ENCODE measurements around the gene TMEM184A.
"Not testable (repeated sequence)": the region's sequence is repeated elsewhere in the genome, so short reads cannot be mapped to it uniquely, and the experiment has no call there.

The TMEM184A gene

GRCh38 chr7:1523208-1523607 is 32.8 kb downstream of the TMEM184A start:
- no peak for DNase-seq (ENCODE audit: low spot score)

- DNase-seq (ENCODE audit: low spot score): no peak
Measured at GRCh38 chr7:1521456-1521855, 34.5 kb downstream of the TMEM184A start.

- DNase-seq (ENCODE audit: low spot score): no peak
Measured at GRCh38 chr7:1520539-1521234, 35.3 kb downstream of the TMEM184A start.

GRCh38 chr7:1519322-1519922 is 36.6 kb downstream of the TMEM184A start:
- not testable (repeated sequence) for DNase-seq (ENCODE audit: low spot score)

GRCh38 chr7:1516586-1517251 is 39.3 kb downstream of the TMEM184A start:
- no peak for DNase-seq (ENCODE audit: low spot score)

- not testable (repeated sequence) for DNase-seq (ENCODE audit: low spot score)
Measured at GRCh38 chr7:1515509-1515967, 40.5 kb downstream of the TMEM184A start.

GRCh38 chr7:1514995-1515401 is 41.0 kb downstream of the TMEM184A start:
- DNase-seq (ENCODE audit: low spot score): no peak

GRCh38 chr7:1514407-1514806 is 41.6 kb downstream of the TMEM184A start:
- DNase-seq (ENCODE audit: low spot score): no peak

- no peak for DNase-seq (ENCODE audit: low spot score)
Measured at GRCh38 chr7:1513657-1514095, 42.3 kb downstream of the TMEM184A start.

GRCh38 chr7:1512781-1513656 is 43.0 kb downstream of the TMEM184A start:
- peak; percentile 82 for DNase-seq (ENCODE audit: low spot score)

GRCh38 chr7:1511444-1512422 is 44.3 kb downstream of the TMEM184A start:
- DNase-seq (ENCODE audit: low spot score): no peak

- no peak for DNase-seq (ENCODE audit: low spot score)
Measured at GRCh38 chr7:1510780-1511154, 45.2 kb downstream of the TMEM184A start.

- DNase-seq (ENCODE audit: low spot score): no peak
Measured at GRCh38 chr7:1509226-1509625, 46.8 kb downstream of the TMEM184A start.

- no peak for DNase-seq (ENCODE audit: low spot score)
Measured at GRCh38 chr7:1508277-1508758, 47.7 kb downstream of the TMEM184A start.

GRCh38 chr7:1505731-1506550 is 50.1 kb downstream of the TMEM184A start:
- no peak for DNase-seq (ENCODE audit: low spot score)

- peak; percentile 87 for DNase-seq (ENCODE audit: low spot score)
Measured at GRCh38 chr7:1503816-1504775, 51.9 kb downstream of the TMEM184A start, which contains the start of gene INTS1. INTS1 (minus strand) TSS chr7:1504389; CDS start chr7:1503960, 429 bp downstream.

GRCh38 chr7:1503390-1503789 is 52.6 kb downstream of the TMEM184A start:
- no peak for DNase-seq (ENCODE audit: low spot score)

- DNase-seq (ENCODE audit: low spot score): no peak
Measured at GRCh38 chr7:1502845-1503244, 53.2 kb downstream of the TMEM184A start.
